ENCODE results near the gene UNKL. TPM values are rescaled to one million over a fixed set of nuclear protein-coding genes. Genes with fewer than 3 reads are reported as not detected.

Gene UNKL
- total RNA-seq, 1 donor from 2014 or later, result 19.9 TPM

GRCh38 chr16:1335996-1336395, 78.5 kb downstream of the UNKL start:
- peaks cover 32% of the 10 kb centered on the region for H3K4me1 ChIP-seq
- intact Hi-C loops (cut with DNase I), result no loop called here
- TF ChIP-seq CTCF (IDR thresholded peaks at IDR 0.05), result no peak
- H3K27ac ChIP-seq, result no peak overlapping the region
- no peaks in the 10 kb centered on the region for H3K36me3 ChIP-seq
- H3K4me3 ChIP-seq, result no peak overlapping the region
- peaks cover 55% of the 10 kb centered on the region for H3K27me3 ChIP-seq
- DNase-seq (no peak), ATAC-seq (no peak)
- no peaks in the 10 kb centered on the region for H3K9me3 ChIP-seq

- TF ChIP-seq CTCF (IDR thresholded peaks at IDR 0.05), result no peak
Measured at GRCh38 chr16:1335211-1335971, 79.1 kb downstream of the UNKL start.

GRCh38 chr16:1334739-1335138, 79.8 kb downstream of the UNKL start:
- H3K9me3 ChIP-seq, result no peaks in the 10 kb centered on the region
- TF ChIP-seq CTCF (IDR thresholded peaks at IDR 0.05), result no peak
- ATAC-seq (no peak), DNase-seq (no peak)
- H3K36me3 ChIP-seq, result no peaks in the 10 kb centered on the region
- intact Hi-C loops (cut with DNase I), result no loop called here
- peaks cover 32% of the 10 kb centered on the region for H3K4me1 ChIP-seq
- H3K4me3 ChIP-seq, result no peak overlapping the region
- H3K27me3 ChIP-seq, result peaks cover 55% of the 10 kb centered on the region
- no peak overlapping the region for H3K27ac ChIP-seq

More at GRCh38 chr16:1335211-1335971, 79.1 kb downstream of the UNKL start:
- H3K4me1 ChIP-seq, result peaks cover 32% of the 10 kb centered on the region
- no peak overlapping the region for H3K27ac ChIP-seq
- H3K27me3 ChIP-seq, result peaks cover 55% of the 10 kb centered on the region
- intact Hi-C loops (cut with DNase I), result no loop called here
- H3K4me3 ChIP-seq, result no peak overlapping the region
- no peak for DNase-seq
- no peaks in the 10 kb centered on the region for H3K36me3 ChIP-seq
- no peak for ATAC-seq
- no peaks in the 10 kb centered on the region for H3K9me3 ChIP-seq

GRCh38 chr16:1333854-1334700, 80.4 kb downstream of the UNKL start:
- Histone ChIP-seq H3K27me3 (peaks cover 55% of the 10 kb centered on the region), H3K27ac (no peak overlapping the region), H3K4me1 (peaks cover 32% of the 10 kb centered on the region), H3K9me3 (no peaks in the 10 kb centered on the region), H3K4me3 (peak overlapping the region; percentile 36), H3K36me3 (no peaks in the 10 kb centered on the region)
- ATAC-seq, result no peak
- intact Hi-C loops (cut with DNase I), result no loop called here
- no peak for TF ChIP-seq CTCF (IDR thresholded peaks at IDR 0.05)
- DNase-seq, result no peak

GRCh38 chr16:1333149-1333812, 81.2 kb downstream of the UNKL start, which contains the start of gene BAIAP3:
TSS of gene BAIAP3 (plus strand) at chr16:1333645. CDS start at chr16:1338550, 4,905 bp downstream.
- intact Hi-C loops (cut with DNase I), result no loop called here
- peak; percentile 79 for ATAC-seq
- H3K27me3 ChIP-seq, result peaks cover 55% of the 10 kb centered on the region
- H3K36me3 ChIP-seq, result no peaks in the 10 kb centered on the region
- no peak for DNase-seq
- H3K4me1 ChIP-seq, result peaks cover 32% of the 10 kb centered on the region
- no peaks in the 10 kb centered on the region for H3K9me3 ChIP-seq
- TF ChIP-seq CTCF (IDR thresholded peaks at IDR 0.05), result no peak
- H3K4me3 ChIP-seq, result peak within 1 kb of the TSS; percentile 36
- H3K27ac ChIP-seq, result peak within 1 kb of the TSS; percentile 58
